Measurements from ENCODE around the gene CRMP1. TPM values are rescaled to one million over a fixed set of nuclear protein-coding genes. Genes with fewer than 3 reads are reported as not detected.

CRMP1 gene
- total and polyA plus RNA-seq, 2 of the 4 experiments (the other 2 are of a cell fraction): 4.1 to 7.4 TPM

DNA sequence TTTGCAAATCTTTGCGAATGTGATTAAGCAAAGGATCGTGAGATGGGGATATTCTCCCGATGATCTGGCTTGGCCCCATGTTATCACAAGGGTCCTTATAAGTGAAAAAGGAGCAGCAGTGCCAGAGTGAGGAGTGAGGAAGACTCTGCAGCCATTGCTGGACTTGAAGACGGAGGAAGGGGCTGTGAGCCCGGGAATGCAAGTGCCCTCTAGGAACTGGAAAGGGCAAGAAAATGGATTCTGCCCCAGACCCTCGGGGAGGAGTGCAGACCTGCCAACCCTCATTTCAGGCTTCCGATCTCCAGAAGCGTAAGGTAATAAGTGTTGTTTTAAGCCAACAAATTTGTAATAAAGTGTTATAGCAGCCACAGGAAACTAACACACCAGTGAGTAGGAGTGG is 105.6 kb downstream of the CRMP1 start:
- intact Hi-C loops (cut with micrococcal nuclease): no loop called here
- no peak overlapping the region for H3K4me3 ChIP-seq (ENCODE audit: insufficient read depth, low read depth, low read length)
- no peak overlapping the region for H3K14ac ChIP-seq (replicated peaks; ENCODE audit: low read depth, low read length)
- H3K4me1 ChIP-seq (ENCODE audit: control insufficient read depth, insufficient read depth, low read length): peaks cover 9% of the 10 kb centered on the region
- no peak overlapping the region for H2AK5ac ChIP-seq (ENCODE audit: low read depth, low read length)
- H4K91ac ChIP-seq (ENCODE audit: insufficient read depth, low read depth, low read length): no peak overlapping the region
- no peaks in the 10 kb centered on the region for H4K20me1 ChIP-seq (ENCODE audit: insufficient read depth, low read length)
- H2BK20ac ChIP-seq (ENCODE audit: low read depth, low read length): no peak overlapping the region
- WGBS, 2 experiments (ENCODE audit: extremely low coverage in 2 of 2, insufficient read length in 1 of 2): 97% methylated on average over 6 of the region's 8 CpGs; no CpG with 5 or more reads in 1 of the 2 experiments
- no peak for TF ChIP-seq FOS (IDR thresholded peaks at IDR 0.05; ENCODE audit: low read depth, low read length)
- no peak for TF ChIP-seq RAD21 (IDR thresholded peaks at IDR 0.05; ENCODE audit: low read length)
- TF ChIP-seq CEBPB (IDR thresholded peaks at IDR 0.05; ENCODE audit: low read depth, low read length): no peak
- TF ChIP-seq MAZ (IDR thresholded peaks at IDR 0.05; ENCODE audit: borderline replicate concordance, low read depth, low read length): no peak
- no TSS peak for BruUV-seq (replicated peaks)
- H3K4ac ChIP-seq (ENCODE audit: low read depth, low read length): no peak overlapping the region
- H2BK5ac ChIP-seq (ENCODE audit: low read depth, low read length, poor library complexity, severe bottlenecking): no peak overlapping the region
- ChIA-PET POLR2A (ENCODE audit: unreplicated experiment) (no interaction called here), CTCF (interaction anchor here (0.7 kb wide), 1 partner anchor 34 kb away, joined by 6 read pairs; no protein-coding TSS in a partner anchor)
- H3K18ac ChIP-seq (ENCODE audit: low read depth, low read length): no peak overlapping the region
- H2AK9ac ChIP-seq (replicated peaks; ENCODE audit: low read depth, low read length, poor library complexity): no peak overlapping the region
- no peak overlapping the region for H4K8ac ChIP-seq (ENCODE audit: low read depth in 2 of 2, low read length in 2 of 2)
- peaks cover 50% of the 10 kb centered on the region for H3K36me3 ChIP-seq (ENCODE audit: control insufficient read depth, insufficient read depth, low read length)
- H2BK15ac ChIP-seq (ENCODE audit: low read depth, low read length): no peak overlapping the region
- no peaks in the 10 kb centered on the region for H3K9me3 ChIP-seq (ENCODE audit: control insufficient read depth, insufficient read depth, low read length)
- no peak overlapping the region for H3K56ac ChIP-seq (ENCODE audit: extremely low read depth, insufficient read depth, low read length)
- H2AFZ ChIP-seq (replicated peaks; ENCODE audit: low read length, poor library complexity): no peak overlapping the region
- no peak overlapping the region for H3K23ac ChIP-seq (ENCODE audit: low read depth, low read length)
- dilution Hi-C loops (cut with HindIII; ENCODE audit: low sequenced_read_pairs, unreplicated experiment): no loop called here
- DNase-seq (no peak), ATAC-seq (ENCODE audit: low read depth) (no peak)
- no peak overlapping the region for H3K9ac ChIP-seq (ENCODE audit: low read depth, low read length)
- H3K79me1 ChIP-seq (ENCODE audit: low read depth in 1 of 2, low read length in 2 of 2): peaks cover 7 to 23% of the 10 kb centered on the region in 2 experiments; a peak in 3 of 4 replicates
- no peak overlapping the region for H3K27ac ChIP-seq (ENCODE audit: insufficient read depth, low read length)
- peaks cover 11% of the 10 kb centered on the region for H3K9me1 ChIP-seq (ENCODE audit: insufficient read depth, low read length)
- H2BK120ac ChIP-seq (ENCODE audit: low read depth, low read length): no peak overlapping the region
- H4K5ac ChIP-seq (ENCODE audit: low read depth, low read length): no peak overlapping the region
- H3K4me2 ChIP-seq (ENCODE audit: low read depth, low read length): no peak overlapping the region
- in situ Hi-C loops (cut with MboI; ENCODE audit: low sequenced_read_pairs): no loop called here
- no peaks in the 10 kb centered on the region for H3K27me3 ChIP-seq (ENCODE audit: control insufficient read depth, insufficient read depth, low read length)
